Ureter (tissue), 1 donor: ENCODE measurements around the gene AGAP3. TPM values are rescaled to one million over a fixed set of nuclear protein-coding genes. Genes with fewer than 3 reads are reported as not detected.

Source experiments
- DNase-seq: peaks from one replicate; pipeline ENCODE4 v3.0.0-alpha.2; 2020; ENCODE audit warnings: low spot score
- total RNA-seq: library from RNA; stranded (reverse); gene quantifications from one replicate; pipeline ENCODE4 v1.2.4, GENCODE V29; 2023
- donor health status: DM: yes; HTN: yes; CAD: no.

AGAP3 gene
- total RNA-seq, 1 donor from 2014 or later: 178 TPM

GRCh38 chr7:151109094-151110048 lies 23.1 kb downstream of the AGAP3 start:
- no peak for DNase-seq

- no peak for DNase-seq
Measured at GRCh38 chr7:151110236-151110940, 24.1 kb downstream of the AGAP3 start.

GRCh38 chr7:151110941-151111645 lies 24.8 kb downstream of the AGAP3 start:
- DNase-seq: peak; percentile 87

GRCh38 chr7:151113344-151114150 lies 27.3 kb downstream of the AGAP3 start:
- no peak for DNase-seq

- DNase-seq: peak; percentile 77
Measured at GRCh38 chr7:151114151-151115090, 28.1 kb downstream of the AGAP3 start.

GRCh38 chr7:151115121-151115835 lies 29.0 kb downstream of the AGAP3 start:
- DNase-seq: no peak

GRCh38 chr7:151115836-151116418 lies 29.7 kb downstream of the AGAP3 start:
- DNase-seq: peak; percentile 92

GRCh38 chr7:151116603-151117440 lies 30.5 kb downstream of the AGAP3 start:
- DNase-seq: no peak

- DNase-seq: peak; percentile 71
Measured at GRCh38 chr7:151117565-151117964, 31.3 kb downstream of the AGAP3 start.

GRCh38 chr7:151118108-151119054 lies 32.1 kb downstream of the AGAP3 start:
- DNase-seq: no peak

- DNase-seq: no peak
Measured at GRCh38 chr7:151119055-151119415, 32.8 kb downstream of the AGAP3 start.

- DNase-seq: no peak
Measured at GRCh38 chr7:151119902-151120301, 33.6 kb downstream of the AGAP3 start.

GRCh38 chr7:151120896-151121295 lies 34.6 kb downstream of the AGAP3 start:
- DNase-seq: no peak

GRCh38 chr7:151121380-151122170 lies 35.3 kb downstream of the AGAP3 start:
- no peak for DNase-seq

- no peak for DNase-seq
Measured at GRCh38 chr7:151122276-151122675, 36.0 kb downstream of the AGAP3 start.

GRCh38 chr7:151122796-151123157 lies 36.5 kb downstream of the AGAP3 start:
- no peak for DNase-seq
